ENCODE measurements around the gene SLC30A5.

GRCh38 chr5:69078921-69079540 is 14.8 kb upstream of the SLC30A5 start:
- TF ChIP-seq CTCF (optimal IDR thresholded peaks at IDR 0.05 in 1 of 3, IDR thresholded peaks at IDR 0.05 in 1 of 3, conservative IDR thresholded peaks at IDR 0.05 in 1 of 3; ENCODE audit: extremely low read depth in 1 of 3, insufficient read depth in 2 of 3, low read length in 3 of 3) (no peak), EZH2 (IDR thresholded peaks at IDR 0.05; ENCODE audit: low read length) (no peak)

Measured in keratinocyte (primary cell).